ENCODE measurements around the gene SCEL. TPM values are rescaled to one million over a fixed set of nuclear protein-coding genes. Genes with fewer than 3 reads are reported as not detected.

SCEL gene
- total and polyA plus RNA-seq, 2 experiments from 2014 or later = 5.4 to 5.8 TPM

- 9% methylated on average over 2 of the region's 2 CpGs for WGBS (ENCODE audit: low lambda C conversion rate, missing lambda C conversion rate)
- Histone ChIP-seq H3K79me2 (no peaks in the 10 kb centered on the region), H3K27ac (no peak overlapping the region), H3K4me2 (no peak overlapping the region), H4K20me1 (ENCODE audit: insufficient read depth, poor library complexity, severe bottlenecking) (no peaks in the 10 kb centered on the region), H3K9me3 (ENCODE audit: low read depth) (no peaks in the 10 kb centered on the region), H3K9me2 (replicated peaks; ENCODE audit: insufficient read depth) (no peaks in the 10 kb centered on the region), H3K27me3 (no peaks in the 10 kb centered on the region), H3K4me1 (ENCODE audit: insufficient read depth) (no peaks in the 10 kb centered on the region), H3K4me3 (no peak overlapping the region), H3K36me3 (replicated peaks; ENCODE audit: insufficient read depth, low read depth) (no peaks in the 10 kb centered on the region), H2AFZ (no peak overlapping the region)
- TF ChIP-seq CTCF (IDR thresholded peaks at IDR 0.05; ENCODE audit: poor library complexity) (peak; percentile 65), EZH2phosphoT487 (IDR thresholded peaks at IDR 0.05; ENCODE audit: low read depth, severe bottlenecking, unreplicated experiment) (no peak)
- DNase-seq (ENCODE audit: low spot score) = peak; percentile 33
Measured at GRCh38 chr13:77565635-77566034, 30.1 kb downstream of the SCEL start.

- Histone ChIP-seq H4K20me1 (ENCODE audit: insufficient read depth, poor library complexity, severe bottlenecking) (no peaks in the 10 kb centered on the region), H3K79me2 (no peaks in the 10 kb centered on the region), H3K27ac (no peak overlapping the region), H3K4me3 (no peak overlapping the region), H2AFZ (no peak overlapping the region), H3K9me3 (ENCODE audit: low read depth) (no peaks in the 10 kb centered on the region), H3K9me2 (replicated peaks; ENCODE audit: insufficient read depth) (no peaks in the 10 kb centered on the region), H3K4me1 (ENCODE audit: insufficient read depth) (no peaks in the 10 kb centered on the region), H3K27me3 (no peaks in the 10 kb centered on the region), H3K4me2 (no peak overlapping the region), H3K36me3 (replicated peaks; ENCODE audit: insufficient read depth, low read depth) (no peaks in the 10 kb centered on the region)
- WGBS (ENCODE audit: low lambda C conversion rate, missing lambda C conversion rate) = 74% methylated on average over 5 of the region's 5 CpGs
- no peak for DNase-seq (ENCODE audit: low spot score)
- TF ChIP-seq EZH2phosphoT487 (IDR thresholded peaks at IDR 0.05; ENCODE audit: low read depth, severe bottlenecking, unreplicated experiment) (no peak), CTCF (IDR thresholded peaks at IDR 0.05; ENCODE audit: poor library complexity) (no peak), EZH2 (IDR thresholded peaks at IDR 0.05; ENCODE audit: borderline replicate concordance) (no peak)
Measured at GRCh38 chr13:77571956-77572355, 36.5 kb downstream of the SCEL start.

- H3K4me3 ChIP-seq = no peak overlapping the region
- H3K4me1 ChIP-seq (ENCODE audit: insufficient read depth) = no peaks in the 10 kb centered on the region
- TF ChIP-seq CTCF (IDR thresholded peaks at IDR 0.05; ENCODE audit: poor library complexity) (no peak), EZH2 (IDR thresholded peaks at IDR 0.05; ENCODE audit: borderline replicate concordance) (no peak), EZH2phosphoT487 (IDR thresholded peaks at IDR 0.05; ENCODE audit: low read depth, severe bottlenecking, unreplicated experiment) (no peak)
- H3K36me3 ChIP-seq (replicated peaks; ENCODE audit: insufficient read depth, low read depth) = no peaks in the 10 kb centered on the region
- 78% methylated on average over 3 of the region's 3 CpGs for WGBS (ENCODE audit: low lambda C conversion rate, missing lambda C conversion rate)
- no peaks in the 10 kb centered on the region for H3K79me2 ChIP-seq
- no peaks in the 10 kb centered on the region for H3K9me2 ChIP-seq (replicated peaks; ENCODE audit: insufficient read depth)
- H3K27ac ChIP-seq = no peak overlapping the region
- DNase-seq (ENCODE audit: low spot score) = no peak
- no peaks in the 10 kb centered on the region for H4K20me1 ChIP-seq (ENCODE audit: insufficient read depth, poor library complexity, severe bottlenecking)
- H3K4me2 ChIP-seq = no peak overlapping the region
- no peaks in the 10 kb centered on the region for H3K27me3 ChIP-seq
- H2AFZ ChIP-seq = no peak overlapping the region
- H3K9me3 ChIP-seq (ENCODE audit: low read depth) = no peaks in the 10 kb centered on the region
Measured at GRCh38 chr13:77574096-77574495, 38.6 kb downstream of the SCEL start.

GRCh38 chr13:77579959-77580358 is 44.5 kb downstream of the SCEL start:
- Histone ChIP-seq H3K79me2 (no peaks in the 10 kb centered on the region), H3K4me3 (no peak overlapping the region), H2AFZ (no peak overlapping the region), H3K27me3 (no peaks in the 10 kb centered on the region), H3K9me3 (ENCODE audit: low read depth) (no peaks in the 10 kb centered on the region), H3K36me3 (replicated peaks; ENCODE audit: insufficient read depth, low read depth) (no peaks in the 10 kb centered on the region), H3K27ac (no peak overlapping the region), H3K4me2 (no peak overlapping the region), H4K20me1 (ENCODE audit: insufficient read depth, poor library complexity, severe bottlenecking) (no peaks in the 10 kb centered on the region), H3K4me1 (ENCODE audit: insufficient read depth) (no peaks in the 10 kb centered on the region), H3K9me2 (replicated peaks; ENCODE audit: insufficient read depth) (no peaks in the 10 kb centered on the region)
- no peak for DNase-seq (ENCODE audit: low spot score)
- TF ChIP-seq EZH2 (IDR thresholded peaks at IDR 0.05; ENCODE audit: borderline replicate concordance) (no peak), EZH2phosphoT487 (IDR thresholded peaks at IDR 0.05; ENCODE audit: low read depth, severe bottlenecking, unreplicated experiment) (no peak), CTCF (IDR thresholded peaks at IDR 0.05; ENCODE audit: poor library complexity) (no peak)
- WGBS (ENCODE audit: low lambda C conversion rate, missing lambda C conversion rate) = 53% methylated on average over 2 of the region's 2 CpGs

All from hepatocyte (in vitro differentiated cells).